ENCODE measurements around the gene NDST1. TPM values are rescaled to one million over a fixed set of nuclear protein-coding genes. Genes with fewer than 3 reads are reported as not detected.

NDST1 gene
- total and polyA plus RNA-seq, 2 experiments from 2014 or later: 39.1 to 129 TPM

GRCh38 chr5:150578781-150579461 is 71.0 kb downstream of the NDST1 start:
- TF ChIP-seq EZH2phosphoT487 (IDR thresholded peaks at IDR 0.05; ENCODE audit: insufficient read depth, low read depth) (no peak), EZH2 (IDR thresholded peaks at IDR 0.05; ENCODE audit: insufficient read depth, poor library complexity, severe bottlenecking) (no peak)
- Histone ChIP-seq H3K9ac (no peak overlapping the region), H3F3A (ENCODE audit: insufficient read depth) (no peaks in the 10 kb centered on the region), H3K9me2 (ENCODE audit: insufficient read depth) (no peaks in the 10 kb centered on the region), H4K20me1 (ENCODE audit: insufficient read depth) (no peaks in the 10 kb centered on the region), H3K4me2 (ENCODE audit: unreplicated experiment) (no peak overlapping the region), H3K27me3 (replicated peaks; ENCODE audit: insufficient read depth) (no peaks in the 10 kb centered on the region), H3K27ac (no peak overlapping the region), H3K9me3 (ENCODE audit: low read depth) (no peaks in the 10 kb centered on the region), H3K4me3 (no peak overlapping the region), H2AFZ (no peak overlapping the region), H3K36me3 (ENCODE audit: low read depth) (no peaks in the 10 kb centered on the region), H3K4me1 (ENCODE audit: insufficient read depth) (no peaks in the 10 kb centered on the region), H3K79me2 (ENCODE audit: insufficient read depth) (no peaks in the 10 kb centered on the region)
- 71 to 73% methylated on average over 15 to 16 of the region's 16 CpGs for WGBS, 2 experiments (ENCODE audit: low coverage in 1 of 2, low lambda C conversion rate in 2 of 2, missing lambda C conversion rate in 2 of 2)
- in situ Hi-C loops (cut with MboI): no loop called here
- DNase-seq: no peak

DNA sequence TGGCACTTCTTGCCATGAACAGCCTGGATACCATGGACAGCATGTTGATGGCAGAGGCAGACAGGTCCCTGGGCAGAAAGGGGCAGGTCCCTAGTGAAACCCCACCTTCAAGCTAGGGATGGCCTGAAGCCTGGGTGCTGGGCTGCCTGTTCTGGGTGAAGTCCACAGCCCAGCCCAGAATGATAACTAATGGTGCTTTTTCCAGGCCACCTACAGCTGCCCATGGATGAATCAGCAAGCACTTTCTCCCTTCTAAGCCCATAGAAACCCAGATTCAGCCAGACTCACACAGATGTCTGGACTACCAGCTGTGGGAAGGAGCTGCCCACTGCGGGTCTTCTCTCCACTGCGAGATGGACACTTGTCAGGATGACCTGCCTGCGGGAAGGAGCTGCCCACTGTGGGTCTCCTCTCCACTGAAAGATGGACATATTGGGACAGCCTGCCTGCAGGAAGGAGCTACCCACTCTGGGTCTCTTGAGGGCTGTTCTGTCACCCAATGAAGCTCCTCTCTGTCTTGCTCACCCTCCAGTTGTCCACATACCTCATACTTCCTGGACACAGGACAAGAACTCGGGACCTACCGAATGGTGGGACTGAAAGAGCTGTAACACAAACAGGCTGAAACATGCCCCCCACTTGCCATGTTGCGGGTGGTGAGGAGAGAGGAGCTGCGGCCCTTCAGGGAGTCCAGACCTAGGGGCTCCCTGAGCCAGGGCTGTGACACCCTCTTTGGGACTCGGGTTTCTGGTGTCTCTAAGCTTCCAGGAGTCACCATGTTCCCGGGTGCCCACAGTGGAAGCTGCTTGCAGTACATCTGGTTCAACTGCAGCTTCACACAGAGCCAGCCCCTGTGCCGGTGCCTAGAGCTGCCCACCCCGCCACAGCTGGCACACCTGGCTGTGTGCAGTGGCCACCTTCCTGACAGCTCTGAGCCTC is 71.8 kb downstream of the NDST1 start:
- Histone ChIP-seq H3K36me3 (ENCODE audit: low read depth) (no peaks in the 10 kb centered on the region), H3K9me2 (ENCODE audit: insufficient read depth) (no peaks in the 10 kb centered on the region), H3K4me3 (no peak overlapping the region), H3K9ac (no peak overlapping the region), H3K4me1 (ENCODE audit: insufficient read depth) (no peaks in the 10 kb centered on the region), H3F3A (ENCODE audit: insufficient read depth) (no peaks in the 10 kb centered on the region), H4K20me1 (ENCODE audit: insufficient read depth) (no peaks in the 10 kb centered on the region), H3K4me2 (ENCODE audit: unreplicated experiment) (no peak overlapping the region), H3K27me3 (replicated peaks; ENCODE audit: insufficient read depth) (no peaks in the 10 kb centered on the region), H3K79me2 (ENCODE audit: insufficient read depth) (no peaks in the 10 kb centered on the region), H3K9me3 (ENCODE audit: low read depth) (no peaks in the 10 kb centered on the region), H3K27ac (no peak overlapping the region), H2AFZ (no peak overlapping the region)
- peak; percentile 35 for DNase-seq
- WGBS, 2 experiments (ENCODE audit: low coverage in 1 of 2, low lambda C conversion rate in 2 of 2, missing lambda C conversion rate in 2 of 2): 86 to 87% methylated on average over 11 of the region's 11 CpGs
- in situ Hi-C loops (cut with MboI): no loop called here
- TF ChIP-seq EZH2 (IDR thresholded peaks at IDR 0.05; ENCODE audit: insufficient read depth, poor library complexity, severe bottlenecking) (no peak), EZH2phosphoT487 (IDR thresholded peaks at IDR 0.05; ENCODE audit: insufficient read depth, low read depth) (no peak)

- Histone ChIP-seq H3K9me3 (ENCODE audit: low read depth) (no peaks in the 10 kb centered on the region), H2AFZ (no peak overlapping the region), H3K36me3 (ENCODE audit: low read depth) (no peaks in the 10 kb centered on the region), H3K4me3 (no peak overlapping the region), H3K9ac (no peak overlapping the region), H3K27me3 (replicated peaks; ENCODE audit: insufficient read depth) (no peaks in the 10 kb centered on the region), H3K4me1 (ENCODE audit: insufficient read depth) (no peaks in the 10 kb centered on the region), H3F3A (ENCODE audit: insufficient read depth) (no peaks in the 10 kb centered on the region), H3K9me2 (ENCODE audit: insufficient read depth) (no peaks in the 10 kb centered on the region), H4K20me1 (ENCODE audit: insufficient read depth) (no peaks in the 10 kb centered on the region), H3K4me2 (ENCODE audit: unreplicated experiment) (no peak overlapping the region), H3K79me2 (ENCODE audit: insufficient read depth) (no peaks in the 10 kb centered on the region), H3K27ac (no peak overlapping the region)
- in situ Hi-C loops (cut with MboI): no loop called here
- no peak for DNase-seq
- no peak for TF ChIP-seq EZH2 (IDR thresholded peaks at IDR 0.05; ENCODE audit: insufficient read depth, poor library complexity, severe bottlenecking)
- TF ChIP-seq EZH2phosphoT487 (IDR thresholded peaks at IDR 0.05; ENCODE audit: insufficient read depth, low read depth): no peak
- 70 to 76% methylated on average over 3 of the region's 3 CpGs for WGBS, 2 experiments (ENCODE audit: low coverage in 1 of 2, low lambda C conversion rate in 2 of 2, missing lambda C conversion rate in 2 of 2)
Observed at GRCh38 chr5:150580917-150581316, 73.0 kb downstream of the NDST1 start.

- no peak overlapping the region for H3K9ac ChIP-seq
- in situ Hi-C loops (cut with MboI): no loop called here
- TF ChIP-seq EZH2phosphoT487 (IDR thresholded peaks at IDR 0.05; ENCODE audit: insufficient read depth, low read depth) (no peak), EZH2 (IDR thresholded peaks at IDR 0.05; ENCODE audit: insufficient read depth, poor library complexity, severe bottlenecking) (no peak)
- H3K4me3 ChIP-seq: no peak overlapping the region
- no peaks in the 10 kb centered on the region for H3K27me3 ChIP-seq (replicated peaks; ENCODE audit: insufficient read depth)
- H3K27ac ChIP-seq: no peak overlapping the region
- no peak overlapping the region for H3K4me2 ChIP-seq (ENCODE audit: unreplicated experiment)
- no peaks in the 10 kb centered on the region for H3K79me2 ChIP-seq (ENCODE audit: insufficient read depth)
- H2AFZ ChIP-seq: no peak overlapping the region
- DNase-seq: no peak
- no peaks in the 10 kb centered on the region for H4K20me1 ChIP-seq (ENCODE audit: insufficient read depth)
- no peaks in the 10 kb centered on the region for H3K9me3 ChIP-seq (ENCODE audit: low read depth)
- 56 to 62% methylated on average over 15 to 17 of the region's 19 CpGs for WGBS, 2 experiments (ENCODE audit: low coverage in 1 of 2, low lambda C conversion rate in 2 of 2, missing lambda C conversion rate in 2 of 2)
- H3K4me1 ChIP-seq (ENCODE audit: insufficient read depth): no peaks in the 10 kb centered on the region
- H3F3A ChIP-seq (ENCODE audit: insufficient read depth): no peaks in the 10 kb centered on the region
- no peaks in the 10 kb centered on the region for H3K9me2 ChIP-seq (ENCODE audit: insufficient read depth)
- H3K36me3 ChIP-seq (ENCODE audit: low read depth): no peaks in the 10 kb centered on the region
Observed at GRCh38 chr5:150582241-150583109, 74.5 kb downstream of the NDST1 start.

Data from GM23248 (cell line).